Endothelial cell of umbilical vein (primary cell): ENCODE measurements around the gene XDH. TPM values are rescaled to one million over a fixed set of nuclear protein-coding genes. Genes with fewer than 3 reads are reported as not detected.

Experiments used
- BruUV-seq: library from RNA; stranded (reverse); fragments of 400-500 nt; replicated peaks from 2 replicates; lab custom pipeline; 2021; lab: Mats Ljungman, UMichigan
- CTCF ChIA-PET: fragments of 300-600, 350-600 bp; sonication (Branson Sonifier 250); formaldehyde crosslinking; loops from one replicate; lab custom pipeline; 2021; ENCODE audit warnings: antibody characterized with exemption, inconsistent platforms; lab: Charles Lee
- POLR2A ChIA-PET: fragments of 300-600, 350-600 bp; sonication (Branson Sonifier 250); formaldehyde crosslinking; loops from one replicate; lab custom pipeline; 2021; ENCODE audit warnings: antibody characterized with exemption, inconsistent platforms; lab: Charles Lee
- DNase-seq: peaks from one replicate; pipeline ENCODE4 v3.0.0-alpha.2; 2011; ENCODE audit warnings: low read depth, low spot score
- FAIRE-seq: peaks from 2 replicates; lab custom pipeline; 2011; peaks lifted over from hg19 to GRCh38; lab: Jason Lieb, UNC
- H2AFZ ChIP-seq: 2 replicates; pipeline ENCODE4 v1.6.0; 2012; ENCODE audit warnings: low read depth, low read length, control low read depth, inconsistent platforms
- H3K27ac ChIP-seq: 2 replicates; pipeline ENCODE4 v1.5.1; 2011; ENCODE audit warnings: low read depth, mild to moderate bottlenecking, control low read depth, low read length, moderate library complexity; ENCODE audit not compliant: insufficient read depth
- H3K27me3 ChIP-seq, 2 experiments: 2 replicates each; pipeline versions ENCODE4 v1.6.0 to v1.6.1; 2011; ENCODE audit warnings: low read length in 2 of 2, mixed read lengths in 1 of 2; ENCODE audit not compliant: control insufficient read depth in 2 of 2, insufficient read depth in 2 of 2
- H3K36me3 ChIP-seq, 2 experiments: 2 replicates in 1 of 2; 3 replicates in 1 of 2; pipeline ENCODE4 v1.5.1; 2011; ENCODE audit warnings: low read length in 2 of 2, mild to moderate bottlenecking in 1 of 2, moderate library complexity in 1 of 2; ENCODE audit not compliant: control insufficient read depth in 2 of 2, insufficient read depth in 2 of 2; ENCODE audit errors: extremely low read depth in 1 of 2
- H3K4me1 ChIP-seq: 3 replicates; pipeline ENCODE4 v1.5.1; 2011; ENCODE audit warnings: mild to moderate bottlenecking, low read length; ENCODE audit not compliant: control insufficient read depth, insufficient read depth; ENCODE audit errors: extremely low read depth
- H3K4me2 ChIP-seq: 2 replicates; pipeline ENCODE4 v1.6.1; 2011; ENCODE audit warnings: low read length, control low read depth, mixed read lengths; ENCODE audit not compliant: insufficient read depth
- H3K4me3 ChIP-seq, 3 experiments: fragments of 200-600 bp in 1 of 3; sonication (generic), shearing (Covaris generic) in 1 of 3; replicated peaks in 1 of 3; 2 replicates each; pipeline ENCODE4 v1.5.1; 2011 to 2016; ENCODE audit warnings: control low read depth in 3 of 3, low read length in 3 of 3, mild to moderate bottlenecking in 2 of 3, inconsistent platforms in 1 of 3, low read depth in 1 of 3, moderate library complexity in 1 of 3; ENCODE audit not compliant: insufficient read depth in 1 of 3
- H3K79me2 ChIP-seq: 2 replicates; pipeline ENCODE4 v1.6.0; 2012; ENCODE audit warnings: low read length, inconsistent platforms; ENCODE audit not compliant: control insufficient read depth, insufficient read depth
- H3K9ac ChIP-seq: replicated peaks from 2 replicates; pipeline ENCODE3; 2011; ENCODE audit warnings: low read length, control low read depth; ENCODE audit not compliant: insufficient read depth; ENCODE audit errors: extremely low read depth
- H3K9me1 ChIP-seq: replicated peaks from 3 replicates; pipeline ENCODE4 v1.6.0; 2011; ENCODE audit warnings: mild to moderate bottlenecking, low read length; ENCODE audit not compliant: control insufficient read depth, insufficient read depth; ENCODE audit errors: extremely low read depth
- H3K9me3 ChIP-seq: replicated peaks from 2 replicates; pipeline ENCODE4 v1.5.1; 2012; ENCODE audit warnings: low read length, inconsistent platforms; ENCODE audit not compliant: control insufficient read depth, insufficient read depth
- H4K20me1 ChIP-seq: replicated peaks from 2 replicates; pipeline ENCODE3; 2011; ENCODE audit warnings: mild to moderate bottlenecking, low read length; ENCODE audit not compliant: control insufficient read depth, insufficient read depth; ENCODE audit errors: extremely low read depth
- EZH2 ChIP-seq: IDR thresholded peaks from 2 replicates; pipeline ENCODE4 v1.6.1; 2012; ENCODE audit warnings: borderline replicate concordance, low read depth, mild to moderate bottlenecking, moderate library complexity, low read length, inconsistent platforms; ENCODE audit not compliant: severe bottlenecking
- GATA2 ChIP-seq: IDR thresholded peaks from 2 replicates; pipeline ENCODE4 v1.7.0; 2011; ENCODE audit warnings: low read depth, mild to moderate bottlenecking, moderate library complexity, mixed read lengths, low read length; ENCODE audit not compliant: insufficient read length, insufficient read depth
- JUN ChIP-seq: IDR thresholded peaks from 2 replicates; pipeline ENCODE4 v1.6.1; 2011; ENCODE audit warnings: borderline replicate concordance, low read depth; ENCODE audit not compliant: insufficient read length, insufficient read depth
- MYC ChIP-seq: IDR thresholded peaks from one replicate; pipeline ENCODE4 v1.6.1; 2011; ENCODE audit warnings: mild to moderate bottlenecking, low read depth, low read length
- POLR2A ChIP-seq: IDR thresholded peaks from 2 replicates; pipeline ENCODE4 v1.6.1; 2012; ENCODE audit warnings: low read depth, mild to moderate bottlenecking, control low read depth, low read length
- dilution Hi-C: fragments of 300-500 bp; cut with MboI; formaldehyde crosslinking; loops from one replicate; pipeline ENCODE4 v1.15.0; 2019; ENCODE audit warnings: low sequenced_read_pairs; ENCODE audit not compliant: extremely low pct_ligation_motif_present
- intact Hi-C: fragments of 100-400 bp; cut with micrococcal nuclease; formaldehyde crosslinking; loops from one replicate; pipeline ENCODE4 v1.10.0; 2022
- polyA plus RNA-seq, 4 experiments: library from polyadenylated mRNA; depleted of rRNA in 3 of 4; stranded (reverse) in 3 of 4; unstranded in 1 of 4; fragments of >200 nt; gene quantifications; 2 replicates each; pipeline versions ENCODE4 v1.2.1 to v1.2.3, GENCODE V29; 2011 to 2012; ENCODE audit warnings: missing spikeins in 1 of 4
- total RNA-seq: library from RNA; stranded (reverse); gene quantifications from 2 replicates; pipeline ENCODE4 v1.2.3, GENCODE V29; 2021
- TF ChIP-seq, protein P1 (sequence below), 2 donors: IDR thresholded peaks; 1 replicate in 1 of 2; 2 replicates in 1 of 2; pipeline ENCODE4 v1.5.1; 2011; ENCODE audit warnings: low read length in 2 of 2, mild to moderate bottlenecking in 2 of 2, moderate library complexity in 2 of 2, control low read depth in 1 of 2, inconsistent platforms in 1 of 2, low read depth in 1 of 2; ENCODE audit not compliant: insufficient read depth in 1 of 2; ENCODE audit errors: extremely low read depth in 1 of 2
- TF ChIP-seq, protein P2 (sequence below): IDR thresholded peaks from 2 replicates; pipeline ENCODE4 v1.6.1; 2011; ENCODE audit not compliant: insufficient read depth, insufficient read length

XDH gene
- total and polyA plus RNA-seq, 2 donors (not counting 3 experiments of a cell fraction or from before 2014, with no cell fraction given), result not detected

DNA sequence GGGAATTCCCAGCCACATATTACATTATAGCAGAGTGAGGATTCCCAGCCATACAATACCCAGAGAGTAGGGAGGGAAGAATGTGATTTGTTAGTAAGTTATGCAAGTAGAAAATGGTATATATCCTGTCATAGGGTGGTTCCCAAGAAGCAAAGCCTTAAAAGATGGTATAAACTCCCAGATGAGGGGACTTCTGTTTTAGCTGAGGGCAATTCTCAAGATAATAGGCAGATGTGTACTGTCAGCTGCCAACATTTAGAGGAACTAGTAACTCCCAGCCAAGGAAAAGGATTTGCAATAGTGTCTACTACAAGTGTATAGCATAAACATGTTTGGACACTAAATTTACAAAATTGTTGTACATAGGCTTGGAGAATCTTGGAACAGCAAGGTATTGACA, 86.5 kb downstream of the XDH start:
- intact Hi-C loops, result loop anchor here (5.0 kb wide), 1 partner anchor 41 kb away; no protein-coding TSS in a partner anchor
- no TSS peak for BruUV-seq
- Histone ChIP-seq H3K9me1 (no peaks in the 10 kb centered on the region), H3K27me3 (peaks cover 0 to 3% of the 10 kb centered on the region in 2 experiments), H3K4me3 (no peak overlapping the region), H3K27ac (no peak overlapping the region), H3K9me3 (no peaks in the 10 kb centered on the region), H4K20me1 (no peaks in the 10 kb centered on the region), H3K4me1 (no peaks in the 10 kb centered on the region), H3K4me2 (no peak overlapping the region), H3K9ac (no peak overlapping the region), H3K36me3 (no peaks in the 10 kb centered on the region), H2AFZ (no peak overlapping the region), H3K79me2 (no peaks in the 10 kb centered on the region)
- TF ChIP-seq, protein P1, sequence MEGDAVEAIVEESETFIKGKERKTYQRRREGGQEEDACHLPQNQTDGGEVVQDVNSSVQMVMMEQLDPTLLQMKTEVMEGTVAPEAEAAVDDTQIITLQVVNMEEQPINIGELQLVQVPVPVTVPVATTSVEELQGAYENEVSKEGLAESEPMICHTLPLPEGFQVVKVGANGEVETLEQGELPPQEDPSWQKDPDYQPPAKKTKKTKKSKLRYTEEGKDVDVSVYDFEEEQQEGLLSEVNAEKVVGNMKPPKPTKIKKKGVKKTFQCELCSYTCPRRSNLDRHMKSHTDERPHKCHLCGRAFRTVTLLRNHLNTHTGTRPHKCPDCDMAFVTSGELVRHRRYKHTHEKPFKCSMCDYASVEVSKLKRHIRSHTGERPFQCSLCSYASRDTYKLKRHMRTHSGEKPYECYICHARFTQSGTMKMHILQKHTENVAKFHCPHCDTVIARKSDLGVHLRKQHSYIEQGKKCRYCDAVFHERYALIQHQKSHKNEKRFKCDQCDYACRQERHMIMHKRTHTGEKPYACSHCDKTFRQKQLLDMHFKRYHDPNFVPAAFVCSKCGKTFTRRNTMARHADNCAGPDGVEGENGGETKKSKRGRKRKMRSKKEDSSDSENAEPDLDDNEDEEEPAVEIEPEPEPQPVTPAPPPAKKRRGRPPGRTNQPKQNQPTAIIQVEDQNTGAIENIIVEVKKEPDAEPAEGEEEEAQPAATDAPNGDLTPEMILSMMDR (IDR thresholded peaks at IDR 0.05; ENCODE audit: extremely low read depth in 1 of 2, insufficient read depth in 1 of 2, low read depth in 1 of 2, low read length in 2 of 2), result no peak
- TF ChIP-seq JUN (no peak), EZH2 (no peak), MYC (no peak), POLR2A (no peak), GATA2 (no peak)
- TF ChIP-seq, protein P2, sequence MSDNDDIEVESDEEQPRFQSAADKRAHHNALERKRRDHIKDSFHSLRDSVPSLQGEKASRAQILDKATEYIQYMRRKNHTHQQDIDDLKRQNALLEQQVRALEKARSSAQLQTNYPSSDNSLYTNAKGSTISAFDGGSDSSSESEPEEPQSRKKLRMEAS, result no peak
- ChIA-PET CTCF (no interaction called here), POLR2A (no interaction called here)
- dilution Hi-C loops, result loop anchor here (25.0 kb wide), 1 partner anchor 616 kb away; no protein-coding TSS in a partner anchor
- FAIRE-seq (no peak), DNase-seq (no peak)
